DND-41 (cell line): ENCODE data around the gene WNT5A.

ENCODE experiments used
- CTCF ChIP-seq: IDR thresholded peaks from 2 replicates; pipeline ENCODE4 v1.5.1; 2012; ENCODE audit warnings: borderline replicate concordance, low read length, moderate library complexity, mild to moderate bottlenecking; ENCODE audit not compliant: poor library complexity, severe bottlenecking; ENCODE audit errors: extremely low read depth
- EZH2 ChIP-seq: IDR thresholded peaks from 3 replicates; pipeline ENCODE4 v1.6.1; 2012; ENCODE audit warnings: borderline replicate concordance, low read depth, mild to moderate bottlenecking, moderate library complexity, low read length, inconsistent platforms; ENCODE audit not compliant: severe bottlenecking

- TF ChIP-seq CTCF, result no peak
- TF ChIP-seq EZH2, result no peak
These were observed 3.7 kb downstream of the WNT5A start for GRCh38 chr3:55483196-55484095.
